Thymus (tissue), 14 donors: Measurements from ENCODE around the gene STXBP2. TPM values are rescaled to one million over a fixed set of nuclear protein-coding genes. Genes with fewer than 3 reads are reported as not detected.
A peak's percentile ranks its signal among the peaks of the same experiment; 100 is the strongest.

ENCODE experiments used
- DNase-seq, 9 donors: peaks; one replicate each; pipeline ENCODE4 v3.0.0-alpha.2; 2013; ENCODE audit warnings: low spot score in 9 of 9, low read depth in 6 of 9, missing footprints in 1 of 9
- H3K27ac ChIP-seq, 2 donors: one replicate each; pipeline ENCODE4 v1.5.1; 2013; ENCODE audit warnings: control low read depth in 1 of 2, low read depth in 1 of 2, low read length in 1 of 2, mild to moderate bottlenecking in 1 of 2, moderate library complexity in 1 of 2
- H3K27me3 ChIP-seq, 2 donors: one replicate each; pipeline ENCODE4 v1.5.1; 2013; ENCODE audit warnings: low read length in 1 of 2; ENCODE audit not compliant: control insufficient read depth in 2 of 2, insufficient read depth in 1 of 2
- H3K36me3 ChIP-seq, 2 donors: one replicate each; pipeline ENCODE4 v1.5.1; 2013; ENCODE audit warnings: low read length in 1 of 2, mild to moderate bottlenecking in 1 of 2, moderate library complexity in 1 of 2; ENCODE audit not compliant: control insufficient read depth in 2 of 2, insufficient read depth in 2 of 2
- H3K4me1 ChIP-seq, 2 donors: one replicate each; pipeline ENCODE4 v1.5.1; 2013; ENCODE audit warnings: low read length in 2 of 2; ENCODE audit not compliant: control insufficient read depth in 2 of 2, insufficient read depth in 2 of 2
- H3K4me3 ChIP-seq, 2 donors: one replicate each; pipeline ENCODE4 v1.5.1; 2013; ENCODE audit warnings: low read length in 2 of 2, control low read depth in 1 of 2, mild to moderate bottlenecking in 1 of 2
- H3K9me3 ChIP-seq, 2 donors: one replicate each; pipeline ENCODE4 v1.5.1; 2013; ENCODE audit warnings: low read length in 1 of 2, mild to moderate bottlenecking in 1 of 2; ENCODE audit not compliant: control insufficient read depth in 2 of 2, insufficient read depth in 1 of 2
- WGBS: extraction: QIAGEN DNeasy Blood & Tissue Kit; methylation state at CpG from one replicate; pipeline ENCODE4 v1.1.7; 2013; 5-methylcytosine and 5-hydroxymethylcytosine counted together
- long read RNA-seq, 10 donors: transcript quantifications; one replicate each; lab custom pipeline, GENCODE V29; 2026
- polyA plus RNA-seq: library from polyadenylated mRNA; stranded (reverse); fragments of 200-250 nt; gene quantifications from one replicate; pipeline ENCODE4 v1.2.3, GENCODE V29; 2013
- total RNA-seq: library from RNA; stranded (reverse); fragments of 120-200 nt; gene quantifications from one replicate; pipeline ENCODE4 v1.2.4, GENCODE V29; 2013
- donor health status: healthy.

Gene STXBP2
- total RNA-seq = 45.3 TPM
- 140 TPM for polyA plus RNA-seq
- long read RNA-seq, donor 1, partial matches to known transcripts = 0 of 1 reads
- long read RNA-seq, donor 1, other reads (novel, unspliced or antisense) = 0 of 1 reads
- long read RNA-seq, donor 2, transcript STXBP2-201 (19 exons, 1,876 nt) = major isoform, 49 of 96 reads
- long read RNA-seq, donor 2, transcript STXBP2-221 (4 exons, 716 nt) = minor isoform, 25 of 96 reads
- long read RNA-seq, donor 2, partial matches to known transcripts = 17 of 96 reads
- long read RNA-seq, donor 2, other reads (novel, unspliced or antisense) = 0 of 96 reads
- long read RNA-seq, donor 3, transcript STXBP2-201 (19 exons, 1,876 nt) = major isoform, 31 of 76 reads
- long read RNA-seq, donor 3, transcript STXBP2-221 (4 exons, 716 nt) = minor isoform, 28 of 76 reads
- long read RNA-seq, donor 3, partial matches to known transcripts = 13 of 76 reads
- long read RNA-seq, donor 3, other reads (novel, unspliced or antisense) = 0 of 76 reads
- long read RNA-seq, donor 4, transcript STXBP2-221 (4 exons, 716 nt) = major isoform, 17 of 31 reads
- long read RNA-seq, donor 4, transcript STXBP2-201 (19 exons, 1,876 nt) = minor isoform, 8 of 31 reads
- long read RNA-seq, donor 4, partial matches to known transcripts = 5 of 31 reads
- long read RNA-seq, donor 4, other reads (novel, unspliced or antisense) = 0 of 31 reads
- long read RNA-seq, donor 5, transcript STXBP2-221 (4 exons, 716 nt) = major isoform, 20 of 54 reads
- long read RNA-seq, donor 5, transcript STXBP2-201 (19 exons, 1,876 nt) = minor isoform, 17 of 54 reads
- long read RNA-seq, donor 5, partial matches to known transcripts = 13 of 54 reads
- long read RNA-seq, donor 5, other reads (novel, unspliced or antisense) = 0 of 54 reads
- long read RNA-seq, donor 6, transcript STXBP2-201 (19 exons, 1,876 nt) = major isoform, 29 of 42 reads
- long read RNA-seq, donor 6, transcript STXBP2-221 (4 exons, 716 nt) = minor isoform, 11 of 42 reads
- long read RNA-seq, donor 6, partial matches to known transcripts = 0 of 42 reads
- long read RNA-seq, donor 6, other reads (novel, unspliced or antisense) = 0 of 42 reads
- long read RNA-seq, donor 7, transcript STXBP2-201 (19 exons, 1,876 nt) = minor isoform, 9 of 22 reads
- long read RNA-seq, donor 7, transcript STXBP2-221 (4 exons, 716 nt) = major isoform, 12 of 22 reads
- long read RNA-seq, donor 7, partial matches to known transcripts = 0 of 22 reads
- long read RNA-seq, donor 7, other reads (novel, unspliced or antisense) = 0 of 22 reads
- long read RNA-seq, donor 8, transcript STXBP2-221 (4 exons, 716 nt) = major isoform, 15 of 19 reads
- long read RNA-seq, donor 8, partial matches to known transcripts = 0 of 19 reads
- long read RNA-seq, donor 8, other reads (novel, unspliced or antisense) = 0 of 19 reads
- long read RNA-seq, donor 9, transcript STXBP2-201 (19 exons, 1,876 nt) = minor isoform, 8 of 19 reads
- long read RNA-seq, donor 9, transcript STXBP2-221 (4 exons, 716 nt) = major isoform, 9 of 19 reads
- long read RNA-seq, donor 9, partial matches to known transcripts = 0 of 19 reads
- long read RNA-seq, donor 9, other reads (novel, unspliced or antisense) = 0 of 19 reads
- long read RNA-seq, donor 10, transcript STXBP2-201 (19 exons, 1,876 nt) = minor isoform, 17 of 64 reads
- long read RNA-seq, donor 10, transcript STXBP2-221 (4 exons, 716 nt) = major isoform, 38 of 64 reads
- long read RNA-seq, donor 10, partial matches to known transcripts = 8 of 64 reads
- long read RNA-seq, donor 10, other reads (novel, unspliced or antisense) = 0 of 64 reads

DNA sequence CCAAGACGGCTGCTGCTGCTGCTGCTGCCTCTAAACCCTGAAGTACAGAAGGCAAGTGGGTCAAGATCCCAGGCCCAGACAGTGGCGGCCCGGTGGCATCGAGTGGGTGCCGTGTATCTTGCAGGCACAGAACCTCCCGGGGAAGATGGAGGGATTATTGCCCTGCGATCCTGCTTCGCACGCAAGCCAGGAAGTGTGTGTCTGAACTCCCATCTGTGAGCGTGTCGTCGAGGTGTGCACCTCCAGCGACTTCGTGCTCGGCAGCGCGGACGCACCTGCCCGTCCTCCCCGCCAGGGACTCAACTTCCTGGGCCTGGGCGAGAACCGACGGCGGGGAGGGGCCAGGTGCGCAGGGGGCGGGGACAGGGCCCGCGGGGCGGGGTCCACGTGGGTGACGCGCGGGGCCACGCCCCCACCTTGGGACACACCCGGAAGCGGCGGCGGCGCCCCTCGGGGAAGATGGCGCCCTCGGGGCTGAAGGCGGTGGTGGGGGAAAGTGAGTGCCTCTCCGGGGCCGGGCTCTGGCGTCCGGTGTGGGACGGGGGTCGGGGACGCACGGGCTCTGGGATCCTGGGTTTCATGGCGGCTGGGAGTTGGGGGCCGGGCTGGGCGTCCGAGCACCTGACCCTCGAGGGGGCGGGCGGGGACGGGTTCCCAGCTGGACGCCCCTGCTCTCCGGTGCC is at the start of gene STXBP2:
STXBP2 (plus strand) TSS at position 420 of the 683 bp plus-strand sequence; CDS start at position 460, 40 bp downstream.
- H3K4me1 ChIP-seq = peaks cover 34 to 63% of the 10 kb centered on the region in 2 donors
- peak in 8 of 9 donors; percentile 60 to 94 (median 86) for DNase-seq

DNA sequence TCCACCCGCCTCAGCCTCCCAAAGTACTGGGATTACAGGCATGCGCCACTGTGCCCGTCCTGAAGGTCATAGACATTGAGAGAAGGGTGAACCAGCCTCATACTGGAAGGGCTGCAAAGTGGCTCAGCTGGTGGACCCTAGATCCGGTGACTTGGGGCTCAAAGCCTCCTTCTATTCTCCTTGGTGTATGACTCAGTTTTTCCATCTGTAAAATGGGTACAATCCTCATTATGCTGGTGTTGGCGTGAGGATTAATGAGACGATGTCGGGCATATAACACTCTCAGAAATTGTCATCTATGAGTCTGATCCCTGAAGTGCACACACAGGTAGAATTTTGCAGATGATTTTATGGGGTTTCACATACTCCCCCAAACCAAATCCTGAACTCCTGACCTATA is 47.1 kb upstream of the STXBP2 start:
- WGBS = 97% methylated on average over 7 of the region's 7 CpGs
- Histone ChIP-seq H3K27ac (no peak overlapping the region), H3K9me3 (no peaks in the 10 kb centered on the region), H3K4me3 (no peak overlapping the region), H3K36me3 (no peaks in the 10 kb centered on the region), H3K27me3 (peaks cover 0 to 25% of the 10 kb centered on the region in 2 donors), H3K4me1 (no peaks in the 10 kb centered on the region)
- DNase-seq = no peak

More for the DNA sequence above, at the start of gene STXBP2:
- WGBS = 5% methylated on average over 61 of the region's 61 CpGs
- Histone ChIP-seq H3K36me3 (peaks cover 34 to 38% of the 10 kb centered on the region in 2 donors), H3K4me3 (peak within 1 kb of the TSS; percentile 86 to 96), H3K9me3 (peaks cover 0 to 8% of the 10 kb centered on the region in 2 donors), H3K27me3 (no peaks in the 10 kb centered on the region), H3K27ac (peak within 1 kb of the TSS; percentile 91 to 92)

DNA sequence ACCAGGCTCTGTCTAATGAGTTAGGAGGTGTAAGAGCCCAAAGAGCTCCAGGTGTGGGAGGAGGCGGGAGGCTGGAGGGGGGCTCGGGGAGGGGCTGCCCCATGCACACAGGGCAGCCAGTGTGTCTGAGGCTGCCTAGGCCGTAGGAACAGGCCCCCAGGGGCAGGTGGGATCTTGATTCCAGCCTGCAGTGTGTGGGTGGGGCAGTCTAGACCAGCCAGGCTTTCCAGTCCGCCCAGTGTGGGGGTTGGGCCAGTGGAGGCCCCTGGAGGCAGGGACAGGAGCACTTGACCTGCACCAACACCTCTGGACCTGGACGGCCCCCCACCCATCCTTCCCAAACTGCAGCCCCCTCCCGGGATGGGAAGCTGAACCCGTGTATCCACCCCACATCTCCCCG is 46.7 kb upstream of the STXBP2 start:
- no peak for DNase-seq
- Histone ChIP-seq H3K27ac (no peak overlapping the region), H3K4me1 (no peaks in the 10 kb centered on the region), H3K27me3 (peaks cover 0 to 29% of the 10 kb centered on the region in 2 donors), H3K36me3 (no peaks in the 10 kb centered on the region), H3K9me3 (no peaks in the 10 kb centered on the region), H3K4me3 (no peak overlapping the region)
- WGBS = 78% methylated on average over 8 of the region's 8 CpGs

DNA sequence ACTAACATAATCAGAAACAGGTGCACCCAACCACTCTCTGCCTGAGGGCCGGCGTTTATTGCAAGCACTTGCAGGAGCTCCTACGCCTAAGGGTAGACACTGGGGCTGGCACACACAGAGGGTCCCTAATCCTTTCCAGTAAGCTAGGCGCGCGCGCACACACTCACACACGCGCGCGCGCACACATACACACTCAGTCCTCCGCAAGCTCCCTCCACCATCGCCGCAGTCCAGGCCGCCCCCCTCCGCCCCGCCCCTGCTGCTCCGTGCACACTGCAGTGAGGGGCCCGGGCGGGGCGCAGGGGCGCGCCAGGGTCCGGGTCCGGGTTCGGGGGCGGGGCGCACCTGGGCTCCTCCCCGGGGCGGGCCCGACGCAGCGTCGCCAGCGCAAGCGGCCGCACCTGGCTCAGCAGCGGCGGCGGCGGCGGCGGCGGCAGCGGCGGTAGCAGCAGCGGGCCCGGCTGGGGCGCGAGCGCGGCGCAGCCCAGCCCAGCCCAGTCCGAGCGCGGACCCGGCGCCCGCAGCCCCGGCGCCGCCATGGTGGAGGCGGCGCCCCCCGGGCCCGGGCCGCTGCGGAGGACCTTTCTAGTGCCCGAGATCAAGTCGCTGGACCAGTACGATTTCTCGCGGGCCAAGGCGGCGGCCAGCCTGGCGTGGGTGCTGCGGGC is 41.3 kb upstream of the STXBP2 start, which contains the start of gene CAMSAP3:
CAMSAP3 (plus strand) TSS at position 398 of the 668 bp plus-strand sequence; CDS start at position 538, 140 bp downstream.
- WGBS = under 1% methylated on average over 78 of the region's 78 CpGs
- Histone ChIP-seq H3K9me3 (peaks cover 0 to 6% of the 10 kb centered on the region in 2 donors), H3K4me3 (peak within 1 kb of the TSS; percentile 30 to 62), H3K4me1 (peaks cover 4 to 9% of the 10 kb centered on the region in 2 donors), H3K27me3 (peaks cover 26 to 52% of the 10 kb centered on the region in 2 donors), H3K27ac (no peak within 1 kb of the TSS), H3K36me3 (no peaks in the 10 kb centered on the region)
- peak; percentile 3 to 81 (median 61) for DNase-seq

DNA sequence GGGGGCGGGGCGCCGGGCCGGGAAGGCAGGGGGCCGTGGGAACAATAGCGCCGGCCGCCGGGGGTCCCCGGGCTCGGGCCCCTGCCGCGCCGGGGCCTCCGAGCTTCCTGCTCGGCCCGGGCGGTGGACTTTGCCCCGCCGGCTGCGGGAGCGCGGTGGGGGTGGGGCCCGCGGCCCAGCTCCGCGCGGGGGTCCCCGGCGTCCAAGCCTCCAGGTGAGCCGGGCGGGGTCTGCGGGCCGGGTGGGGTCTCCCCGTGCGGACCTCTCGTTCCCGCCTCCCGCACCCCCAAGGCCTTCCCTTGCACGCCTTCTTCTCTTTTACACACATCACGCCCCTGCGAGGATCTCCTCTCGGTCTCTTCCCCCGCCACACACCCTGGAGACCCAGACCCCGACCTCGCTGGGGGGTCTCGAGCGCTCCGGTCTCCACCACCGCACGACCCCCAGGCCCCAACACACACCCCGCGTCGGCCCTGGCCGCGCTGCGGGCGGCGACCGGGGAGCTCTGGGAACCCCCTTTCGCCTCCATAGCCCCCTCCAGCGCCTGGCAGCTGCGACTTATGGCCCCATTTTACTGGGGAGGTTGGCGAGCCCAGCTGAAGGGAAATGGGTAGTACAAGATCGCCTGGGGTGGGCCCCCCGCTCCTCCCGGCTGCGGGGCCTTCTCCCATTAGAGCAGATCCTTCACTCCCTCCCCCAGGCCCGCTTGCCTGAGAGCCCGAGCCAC is 40.5 kb upstream of the STXBP2 start:
- Histone ChIP-seq H3K27me3 (peaks cover 26 to 49% of the 10 kb centered on the region in 2 donors), H3K4me3 (peak overlapping the region in 1 of 2 donors; percentile 62)
- WGBS = 4% methylated on average over 68 of the region's 70 CpGs

DNA sequence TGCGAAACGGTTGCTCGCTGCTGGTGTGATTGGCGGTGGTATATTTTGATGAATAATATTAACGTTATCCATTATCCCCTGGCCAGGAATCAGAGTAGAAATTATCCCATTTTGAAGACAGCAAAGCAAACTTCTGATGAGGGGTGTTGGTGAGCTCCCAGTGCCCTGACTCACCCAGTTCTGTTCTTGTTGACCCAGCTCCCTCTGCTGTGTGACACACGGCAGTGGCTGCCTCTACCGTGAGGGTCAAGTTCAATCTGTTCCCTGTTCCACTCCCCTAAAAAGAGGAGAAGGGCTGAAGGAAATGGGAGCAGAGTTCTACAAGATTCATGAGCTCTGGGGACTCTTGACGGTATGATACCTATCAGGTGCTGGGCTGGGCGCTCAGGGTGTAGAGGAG is 39.2 kb upstream of the STXBP2 start:
- Histone ChIP-seq H3K27ac (no peak overlapping the region), H3K4me1 (peaks cover 4 to 9% of the 10 kb centered on the region in 2 donors), H3K36me3 (no peaks in the 10 kb centered on the region), H3K9me3 (peaks cover 0 to 6% of the 10 kb centered on the region in 2 donors), H3K27me3 (peaks cover 28 to 53% of the 10 kb centered on the region in 2 donors), H3K4me3 (no peak overlapping the region)
- DNase-seq = no peak
- WGBS = 78% methylated on average over 9 of the region's 9 CpGs

More for the DNA sequence above, 40.5 kb upstream of the STXBP2 start:
- no peak overlapping the region for H3K27ac ChIP-seq
- H3K4me1 ChIP-seq = peaks cover 4 to 9% of the 10 kb centered on the region in 2 donors
- H3K9me3 ChIP-seq = peaks cover 0 to 6% of the 10 kb centered on the region in 2 donors
- DNase-seq = peak in 1 of 9 donors; percentile 28
- no peaks in the 10 kb centered on the region for H3K36me3 ChIP-seq

DNA sequence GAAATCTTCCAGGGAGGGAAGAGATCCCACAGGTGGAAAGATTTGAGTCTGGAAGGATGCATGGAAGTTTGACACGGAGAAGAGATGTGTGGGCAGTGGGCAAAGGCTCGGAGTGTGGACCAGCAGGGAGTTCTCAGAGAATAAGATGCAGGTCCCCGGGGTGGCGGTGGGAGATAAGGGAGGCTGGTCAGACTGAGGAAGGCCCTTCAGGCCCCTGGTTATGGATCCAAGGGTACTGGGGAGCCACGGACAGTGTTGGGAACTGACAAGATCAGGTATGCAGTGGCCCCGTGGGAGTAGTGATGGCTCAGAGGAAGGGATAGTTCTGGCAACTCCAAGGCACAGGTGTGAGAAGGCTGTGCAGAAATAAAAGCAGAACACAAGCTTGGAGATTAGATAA is 38.7 kb upstream of the STXBP2 start:
- 82% methylated on average over 6 of the region's 6 CpGs for WGBS
- Histone ChIP-seq H3K27ac (no peak overlapping the region), H3K36me3 (no peaks in the 10 kb centered on the region), H3K27me3 (peaks cover 29 to 53% of the 10 kb centered on the region in 2 donors), H3K4me3 (no peak overlapping the region), H3K9me3 (peaks cover 0 to 6% of the 10 kb centered on the region in 2 donors), H3K4me1 (peaks cover 4 to 9% of the 10 kb centered on the region in 2 donors)
- DNase-seq = no peak
